ENCODE measurements around the gene MRPL3.

MRPL3 gene

GRCh38 chr3:131421957-131422498 lies 80.7 kb downstream of the MRPL3 start:
- TF ChIP-seq EZH2phosphoT487 (IDR thresholded peaks at IDR 0.05; ENCODE audit: low read length) = no peak
- TF ChIP-seq CTCF (IDR thresholded peaks at IDR 0.05; ENCODE audit: low read length) = no peak
- TF ChIP-seq EZH2 (optimal IDR thresholded peaks at IDR 0.05; ENCODE audit: low read depth, low read length) = no peak
- H3K27me3 ChIP-seq (replicated peaks; ENCODE audit: insufficient read depth, low read length) = no peaks in the 10 kb centered on the region
- no peak overlapping the region for H3K9ac ChIP-seq (ENCODE audit: low read length)
- H3K9me3 ChIP-seq (replicated peaks; ENCODE audit: insufficient read depth, low read length) = no peaks in the 10 kb centered on the region
- DNase-seq = no peak
- H3K36me3 ChIP-seq (replicated peaks; ENCODE audit: insufficient read depth, low read length) = no peaks in the 10 kb centered on the region
- no peaks in the 10 kb centered on the region for H3K79me2 ChIP-seq (ENCODE audit: low read length)
- H3K4me2 ChIP-seq (ENCODE audit: low read depth, low read length) = no peak overlapping the region
- H3K9me2 ChIP-seq (replicated peaks; ENCODE audit: insufficient read depth, low read length) = no peaks in the 10 kb centered on the region
- H4K20me1 ChIP-seq (ENCODE audit: insufficient read depth, low read length) = no peaks in the 10 kb centered on the region
- no peak overlapping the region for H3K27ac ChIP-seq (ENCODE audit: low read length)
- no peaks in the 10 kb centered on the region for H3F3A ChIP-seq (ENCODE audit: insufficient read depth, low read length)
- H3K4me3 ChIP-seq (ENCODE audit: low read length) = no peak overlapping the region
- H3K4me1 ChIP-seq (ENCODE audit: low read length) = no peaks in the 10 kb centered on the region
- no peak overlapping the region for H2AFZ ChIP-seq (ENCODE audit: low read length)

DNA sequence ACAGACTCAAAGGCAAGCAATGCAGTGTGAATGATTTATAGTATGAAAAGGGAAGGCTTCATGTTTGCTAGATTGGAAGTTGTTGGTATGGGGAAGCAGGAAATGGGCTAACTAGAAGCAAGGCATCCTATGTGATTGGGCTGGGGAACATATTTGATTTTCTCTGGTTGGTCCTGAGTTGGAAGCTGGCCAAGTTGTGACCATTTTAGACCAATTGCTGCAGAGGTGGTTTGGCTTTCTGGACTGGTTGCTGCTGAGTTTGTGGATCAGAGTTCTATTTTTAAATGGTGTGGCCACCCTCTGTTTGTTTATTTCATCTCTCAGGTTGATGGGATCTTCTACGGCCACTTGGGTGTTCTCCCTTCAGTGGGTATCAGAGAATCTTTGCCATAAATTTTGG lies 81.5 kb downstream of the MRPL3 start:
- H3K4me1 ChIP-seq (ENCODE audit: low read length) = no peaks in the 10 kb centered on the region

DNA sequence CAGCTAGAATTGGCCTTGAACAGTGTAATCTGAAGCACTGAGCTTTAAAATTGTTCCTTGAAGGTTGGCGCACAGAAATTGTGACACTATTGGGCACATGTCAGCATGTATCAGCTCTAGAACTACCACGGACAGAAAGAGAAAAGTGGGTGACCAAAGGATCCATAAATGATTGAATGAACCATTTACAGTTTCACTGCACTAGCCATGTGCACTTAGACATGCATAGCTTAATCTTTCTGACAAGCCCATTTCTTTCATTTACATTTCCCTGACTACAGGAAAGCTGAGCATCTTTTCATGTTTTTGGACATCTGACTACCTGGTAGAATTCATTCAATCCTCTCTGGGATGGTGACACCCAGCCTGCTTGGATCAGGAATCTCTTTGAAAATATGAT lies 85.0 kb downstream of the MRPL3 start:
- H2AFZ ChIP-seq (ENCODE audit: low read length) = no peak overlapping the region
- no peak overlapping the region for H3K27ac ChIP-seq (ENCODE audit: low read length)
- DNase-seq = no peak
- no peaks in the 10 kb centered on the region for H3K27me3 ChIP-seq (replicated peaks; ENCODE audit: insufficient read depth, low read length)
- H3K9ac ChIP-seq (ENCODE audit: low read length) = no peak overlapping the region
- H3K36me3 ChIP-seq (replicated peaks; ENCODE audit: insufficient read depth, low read length) = no peaks in the 10 kb centered on the region
- TF ChIP-seq EZH2 (optimal IDR thresholded peaks at IDR 0.05; ENCODE audit: low read depth, low read length) = no peak
- TF ChIP-seq CTCF (IDR thresholded peaks at IDR 0.05; ENCODE audit: low read length) = no peak
- no peak for TF ChIP-seq EZH2phosphoT487 (IDR thresholded peaks at IDR 0.05; ENCODE audit: low read length)
- H3K9me2 ChIP-seq (replicated peaks; ENCODE audit: insufficient read depth, low read length) = no peaks in the 10 kb centered on the region
- no peaks in the 10 kb centered on the region for H3F3A ChIP-seq (ENCODE audit: insufficient read depth, low read length)
- no peak overlapping the region for H3K4me3 ChIP-seq (ENCODE audit: low read length)
- no peaks in the 10 kb centered on the region for H3K79me2 ChIP-seq (ENCODE audit: low read length)
- H3K4me2 ChIP-seq (ENCODE audit: low read depth, low read length) = no peak overlapping the region
- no peaks in the 10 kb centered on the region for H4K20me1 ChIP-seq (ENCODE audit: insufficient read depth, low read length)
- H3K9me3 ChIP-seq (replicated peaks; ENCODE audit: insufficient read depth, low read length) = no peaks in the 10 kb centered on the region
- H3K4me1 ChIP-seq (ENCODE audit: low read length) = no peaks in the 10 kb centered on the region

More for the DNA sequence above, 81.5 kb downstream of the MRPL3 start:
- Histone ChIP-seq H3K36me3 (replicated peaks; ENCODE audit: insufficient read depth, low read length) (no peaks in the 10 kb centered on the region), H3K9ac (ENCODE audit: low read length) (no peak overlapping the region), H3K27ac (ENCODE audit: low read length) (no peak overlapping the region), H3K9me3 (replicated peaks; ENCODE audit: insufficient read depth, low read length) (no peaks in the 10 kb centered on the region), H3K4me3 (ENCODE audit: low read length) (no peak overlapping the region), H4K20me1 (ENCODE audit: insufficient read depth, low read length) (no peaks in the 10 kb centered on the region), H3K4me2 (ENCODE audit: low read depth, low read length) (no peak overlapping the region), H3F3A (ENCODE audit: insufficient read depth, low read length) (no peaks in the 10 kb centered on the region), H2AFZ (ENCODE audit: low read length) (no peak overlapping the region), H3K27me3 (replicated peaks; ENCODE audit: insufficient read depth, low read length) (no peaks in the 10 kb centered on the region), H3K79me2 (ENCODE audit: low read length) (no peaks in the 10 kb centered on the region), H3K9me2 (replicated peaks; ENCODE audit: insufficient read depth, low read length) (no peaks in the 10 kb centered on the region)
- no peak for DNase-seq
- TF ChIP-seq EZH2 (optimal IDR thresholded peaks at IDR 0.05; ENCODE audit: low read depth, low read length) (no peak), EZH2phosphoT487 (IDR thresholded peaks at IDR 0.05; ENCODE audit: low read length) (no peak), CTCF (IDR thresholded peaks at IDR 0.05; ENCODE audit: low read length) (no peak)
